T-helper 2 cell treated with Interferon-gamma antibody and Interleukin-4, amounts not matched to agents 5 μg/mL and 100 μg/mL, for 36 hours (primary cell): ENCODE data around the gene KRTAP9-9.
"Not testable (repeated sequence)": the region's sequence is repeated elsewhere in the genome, so short reads cannot be mapped to it uniquely, and the experiment has no call there.

Source experiments
- DNase-seq: peaks from one replicate; pipeline ENCODE4 v3.0.0; 2021; ENCODE audit warnings: low spot score
- H3K27ac Mint-ChIP-seq: one replicate; pipeline ENCODE4 v1.8.0; 2021; ENCODE audit warnings: mild to moderate bottlenecking, mixed read lengths
- H3K27me3 Mint-ChIP-seq: one replicate; pipeline ENCODE4 v1.8.0; 2021; ENCODE audit warnings: low read depth, mixed read lengths
- H3K36me3 Mint-ChIP-seq: one replicate; pipeline ENCODE4 v1.8.0; 2021; ENCODE audit warnings: low read depth, mixed read lengths
- H3K4me1 Mint-ChIP-seq: one replicate; pipeline ENCODE4 v1.8.0; 2021; ENCODE audit warnings: low read depth, mixed read lengths
- H3K4me3 Mint-ChIP-seq: one replicate; pipeline ENCODE4 v1.8.0; 2022; ENCODE audit warnings: mild to moderate bottlenecking, moderate library complexity, mixed read lengths
- H3K9me3 Mint-ChIP-seq: one replicate; pipeline ENCODE4 v1.8.0; 2021; ENCODE audit warnings: mixed read lengths

The KRTAP9-9 gene

DNA sequence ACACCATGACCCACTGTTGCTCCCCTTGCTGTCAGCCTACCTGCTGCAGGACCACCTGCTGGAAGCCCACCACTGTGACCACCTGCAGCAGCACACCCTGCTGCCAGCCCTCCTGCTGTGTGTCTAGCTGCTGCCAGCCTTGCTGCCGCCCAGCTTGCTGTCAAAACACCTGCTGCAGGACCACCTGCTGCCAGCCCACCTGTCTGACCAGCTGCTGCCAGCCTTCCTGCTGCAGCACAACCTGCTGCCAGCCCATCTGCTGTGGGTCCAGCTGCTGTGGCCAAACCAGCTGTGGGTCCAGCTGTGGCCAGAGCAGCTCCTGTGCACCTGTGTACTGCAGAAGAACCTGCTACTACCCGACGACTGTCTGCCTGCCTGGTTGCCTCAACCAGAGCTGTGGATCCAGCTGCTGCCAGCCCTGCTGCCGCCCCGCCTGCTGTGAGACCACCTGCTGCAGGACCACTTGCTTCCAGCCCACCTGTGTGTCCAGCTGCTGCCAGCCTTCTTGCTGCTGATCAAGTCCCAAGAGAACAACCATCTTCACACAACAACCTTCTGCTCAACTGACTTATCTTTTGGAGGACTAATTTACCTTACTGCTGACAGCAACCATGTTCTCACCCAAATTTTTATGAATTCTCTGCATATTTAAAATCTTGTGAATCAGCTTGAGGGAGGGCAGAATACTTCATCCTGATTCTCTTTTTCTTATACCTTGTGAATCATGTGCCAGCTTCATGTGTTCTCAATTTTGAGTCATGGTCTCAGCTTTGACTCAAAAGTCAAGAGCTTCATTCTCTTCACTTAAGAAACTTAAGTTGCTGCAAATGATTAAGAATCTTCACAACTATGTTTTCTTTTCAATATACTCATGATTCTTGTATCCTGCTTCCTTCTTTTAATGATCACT, at the start of gene KRTAP9-9:
Gene KRTAP9-9 (plus strand): TSS at position 4 of the 910 bp plus-strand sequence.
- H3K27ac Mint-ChIP-seq, DNase-seq, H3K9me3 Mint-ChIP-seq, H3K4me1 Mint-ChIP-seq, H3K4me3 Mint-ChIP-seq, H3K36me3 Mint-ChIP-seq: not testable (repeated sequence)
- H3K27me3 Mint-ChIP-seq, result peaks cover 34% of the 10 kb centered on the region

- Mint-ChIP-seq H3K4me3 (no peak overlapping the region), H3K27ac (no peak overlapping the region), H3K36me3 (no peaks in the 10 kb centered on the region), H3K4me1 (no peaks in the 10 kb centered on the region), H3K9me3 (no peaks in the 10 kb centered on the region), H3K27me3 (peaks cover 26% of the 10 kb centered on the region)
- no peak for DNase-seq
Measured at GRCh38 chr17:41211845-41212466, 43.2 kb upstream of the KRTAP9-9 start.

DNA sequence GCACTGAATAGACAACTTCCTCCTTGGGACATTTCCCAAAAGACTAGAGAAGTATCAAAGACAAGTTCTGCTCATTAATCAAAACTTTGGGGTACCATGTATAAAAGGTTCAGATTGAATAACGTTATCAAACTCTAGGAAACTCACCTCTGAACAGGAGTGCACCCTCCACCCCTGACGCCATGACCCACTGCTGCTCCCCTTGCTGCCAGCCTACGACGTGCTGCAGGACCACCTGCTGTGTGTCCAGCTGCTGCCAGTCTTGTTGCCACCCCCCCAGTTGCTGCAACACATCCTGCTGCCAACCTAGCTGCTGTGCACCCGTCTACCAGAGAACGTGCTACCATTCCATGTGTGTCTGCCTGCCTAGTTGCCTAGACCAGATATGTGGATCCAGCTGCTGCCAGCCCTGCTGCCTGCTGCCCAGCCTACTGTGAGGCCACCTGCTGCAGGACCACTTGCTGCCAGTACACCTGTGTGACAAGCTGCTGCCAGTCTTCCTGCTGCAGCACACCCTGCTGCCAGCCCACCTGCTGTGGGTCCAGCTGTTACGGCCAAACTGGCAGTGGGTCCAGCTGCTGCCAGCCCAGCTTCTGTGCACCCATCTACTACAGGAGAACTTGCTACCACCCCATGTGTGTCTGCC, 42.5 kb upstream of the KRTAP9-9 start:
- Mint-ChIP-seq H3K9me3 (no peaks in the 10 kb centered on the region), H3K4me1 (no peaks in the 10 kb centered on the region), H3K27me3 (peaks cover 23% of the 10 kb centered on the region), H3K36me3 (no peaks in the 10 kb centered on the region), H3K27ac (no peak overlapping the region), H3K4me3 (no peak overlapping the region)
- no peak for DNase-seq

DNA sequence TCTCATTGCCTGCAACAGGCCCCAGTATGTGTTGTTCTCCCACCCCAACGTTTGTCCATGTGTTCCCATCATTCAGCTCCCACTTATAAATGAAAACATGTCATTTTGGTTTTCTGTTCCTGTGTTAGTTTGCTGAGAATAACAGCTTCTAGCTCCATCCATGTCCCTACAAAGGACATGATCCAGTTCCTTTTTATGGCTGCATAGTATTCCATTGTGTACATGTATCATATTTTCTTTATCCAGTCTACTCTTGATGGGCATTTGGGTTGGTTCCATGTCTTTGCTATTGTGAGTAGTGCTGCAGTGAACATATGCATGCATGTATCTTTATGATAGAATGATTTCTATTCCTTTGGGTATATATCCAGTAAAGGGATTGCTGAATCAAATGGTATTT, 39.5 kb upstream of the KRTAP9-9 start:
- Mint-ChIP-seq H3K4me1 (no peaks in the 10 kb centered on the region), H3K4me3 (no peak overlapping the region), H3K27me3 (peaks cover 5% of the 10 kb centered on the region)

DNA sequence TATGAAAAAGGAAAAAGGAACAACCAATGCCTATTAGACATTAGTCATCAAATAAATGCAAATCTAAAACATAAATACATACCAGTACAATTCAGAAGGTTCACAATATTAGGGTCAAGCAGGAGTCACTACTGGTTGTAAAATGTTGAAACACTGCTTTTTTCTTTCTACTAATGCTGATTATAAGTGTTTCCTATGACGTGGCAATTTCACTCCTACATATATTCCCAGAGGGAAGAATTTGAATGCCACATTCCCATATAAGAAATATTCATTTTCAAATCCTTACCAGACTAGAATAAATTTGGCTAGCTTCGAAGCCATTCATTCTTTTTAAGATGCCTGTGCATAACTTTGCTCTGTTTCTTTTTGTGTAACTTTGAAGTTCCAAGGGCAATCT, 31.4 kb upstream of the KRTAP9-9 start:
- Mint-ChIP-seq H3K4me1 (no peaks in the 10 kb centered on the region), H3K9me3 (no peaks in the 10 kb centered on the region), H3K27ac (no peak overlapping the region), H3K27me3 (peaks cover 11% of the 10 kb centered on the region), H3K36me3 (no peaks in the 10 kb centered on the region), H3K4me3 (no peak overlapping the region)
- DNase-seq, result no peak

More for the DNA sequence above, 39.5 kb upstream of the KRTAP9-9 start:
- Mint-ChIP-seq H3K36me3 (no peaks in the 10 kb centered on the region), H3K27ac (no peak overlapping the region), H3K9me3 (no peaks in the 10 kb centered on the region)
- DNase-seq, result no peak

DNA sequence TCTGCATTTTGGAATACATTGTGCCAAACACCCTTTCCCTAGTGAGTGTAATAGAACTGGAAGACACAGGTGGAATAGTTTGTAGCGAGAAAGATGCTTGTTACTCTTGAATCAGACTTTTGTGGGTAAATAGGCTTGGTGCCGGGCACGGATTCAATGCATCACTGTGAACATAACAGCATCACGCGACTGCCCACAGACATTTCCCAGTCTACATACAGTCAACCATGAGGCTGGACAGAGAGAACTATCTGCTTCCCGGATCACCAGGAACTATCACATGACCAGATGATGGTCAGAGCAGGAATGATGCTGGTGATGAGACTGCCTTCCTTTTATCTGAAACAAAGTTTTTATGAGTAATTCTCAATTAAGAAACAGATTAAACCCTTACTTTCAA, 29.1 kb upstream of the KRTAP9-9 start:
- Mint-ChIP-seq H3K4me3 (no peak overlapping the region), H3K4me1 (no peaks in the 10 kb centered on the region), H3K36me3 (no peaks in the 10 kb centered on the region), H3K27ac (no peak overlapping the region), H3K9me3 (no peaks in the 10 kb centered on the region), H3K27me3 (peaks cover 13% of the 10 kb centered on the region)
- DNase-seq, result no peak

- DNase-seq, H3K9me3 Mint-ChIP-seq, H3K4me3 Mint-ChIP-seq, H3K4me1 Mint-ChIP-seq, H3K27ac Mint-ChIP-seq, H3K36me3 Mint-ChIP-seq: not testable (repeated sequence)
- peaks cover 14% of the 10 kb centered on the region for H3K27me3 Mint-ChIP-seq
Measured at GRCh38 chr17:41226598-41227095, 28.5 kb upstream of the KRTAP9-9 start, which contains the start of gene KRTAP9-2. KRTAP9-2 (plus strand) TSS chr17:41226648; CDS start chr17:41226655, 7 bp downstream.

GRCh38 chr17:41230094-41230493, 25.1 kb upstream of the KRTAP9-9 start:
- H3K27me3 Mint-ChIP-seq, result peaks cover 13% of the 10 kb centered on the region
- no peaks in the 10 kb centered on the region for H3K9me3 Mint-ChIP-seq
- DNase-seq, result no peak
- no peak overlapping the region for H3K4me3 Mint-ChIP-seq
- no peak overlapping the region for H3K27ac Mint-ChIP-seq
- H3K36me3 Mint-ChIP-seq, result no peaks in the 10 kb centered on the region
- no peaks in the 10 kb centered on the region for H3K4me1 Mint-ChIP-seq

GRCh38 chr17:41231731-41232130, 23.5 kb upstream of the KRTAP9-9 start:
- H3K9me3 Mint-ChIP-seq, result no peaks in the 10 kb centered on the region
- no peaks in the 10 kb centered on the region for H3K4me1 Mint-ChIP-seq
- no peak overlapping the region for H3K27ac Mint-ChIP-seq
- H3K36me3 Mint-ChIP-seq, result no peaks in the 10 kb centered on the region
- no peak overlapping the region for H3K4me3 Mint-ChIP-seq
- no peak for DNase-seq
- peaks cover 16% of the 10 kb centered on the region for H3K27me3 Mint-ChIP-seq

GRCh38 chr17:41232399-41233105, 22.6 kb upstream of the KRTAP9-9 start, which contains the start of gene KRTAP9-3:
KRTAP9-3 (plus strand) TSS chr17:41232449; CDS start chr17:41232502, 53 bp downstream.
- not testable (repeated sequence) for H3K4me1 Mint-ChIP-seq, DNase-seq, H3K36me3 Mint-ChIP-seq, H3K9me3 Mint-ChIP-seq, H3K27ac Mint-ChIP-seq, H3K4me3 Mint-ChIP-seq
- H3K27me3 Mint-ChIP-seq, result peaks cover 16% of the 10 kb centered on the region

- not testable (repeated sequence) for H3K27ac Mint-ChIP-seq, H3K27me3 Mint-ChIP-seq, H3K36me3 Mint-ChIP-seq, H3K4me3 Mint-ChIP-seq, H3K9me3 Mint-ChIP-seq, DNase-seq, H3K4me1 Mint-ChIP-seq
Measured at GRCh38 chr17:41237116-41237515, 18.1 kb upstream of the KRTAP9-9 start.

DNA sequence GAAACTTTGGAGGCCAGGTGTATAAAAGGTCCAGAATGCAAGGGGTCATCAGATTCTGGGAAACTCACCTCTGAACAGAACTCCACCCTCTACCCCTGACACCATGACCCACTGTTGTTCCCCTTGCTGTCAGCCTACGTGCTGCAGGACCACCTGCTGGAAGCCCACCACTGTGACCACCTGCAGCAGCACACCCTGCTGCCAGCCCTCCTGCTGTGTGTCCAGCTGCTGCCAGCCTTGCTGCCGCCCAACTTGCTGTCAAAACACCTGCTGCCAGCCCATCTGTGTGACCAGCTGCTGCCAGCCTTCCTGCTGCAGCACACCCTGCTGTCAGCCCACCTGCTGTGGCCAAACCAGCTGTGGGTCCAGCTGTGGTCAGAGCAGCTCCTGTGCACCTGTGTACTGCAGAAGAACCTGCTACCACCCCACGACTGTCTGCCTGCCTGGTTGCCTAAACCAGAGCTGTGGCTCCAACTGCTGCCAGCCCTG, 17.2 kb upstream of the KRTAP9-9 start, which contains the start of gene KRTAP9-8:
Gene KRTAP9-8 (plus strand): TSS at position 51 of the 489 bp plus-strand sequence. CDS start 53 bp downstream, at position 104.
- not testable (repeated sequence) for H3K9me3 Mint-ChIP-seq, H3K27ac Mint-ChIP-seq

More for the DNA sequence above, 17.2 kb upstream of the KRTAP9-9 start, which contains the start of gene KRTAP9-8:
- H3K36me3 Mint-ChIP-seq, DNase-seq, H3K27me3 Mint-ChIP-seq, H3K4me3 Mint-ChIP-seq, H3K4me1 Mint-ChIP-seq: not testable (repeated sequence)
